HG03558 (cell line): ENCODE measurements around the gene SCAPER.
"Not testable (repeated sequence)": the region's sequence is repeated elsewhere in the genome, so short reads cannot be mapped to it uniquely, and the experiment has no call there.

ENCODE experiments used
- ATAC-seq: cut with Tn5 transposase; IDR thresholded peaks from one replicate; pipeline ENCODE4 v1.9.1; 2021; ENCODE audit warnings: moderate number of reproducible peaks; ENCODE audit not compliant: unreplicated experiment; ENCODE audit errors: extremely low read depth

Gene SCAPER

GRCh38 chr15:76503804-76504203, 401.3 kb downstream of the SCAPER start:
- no peak for ATAC-seq

- no peak for ATAC-seq
Observed at GRCh38 chr15:76503121-76503520, 402.0 kb downstream of the SCAPER start.

DNA sequence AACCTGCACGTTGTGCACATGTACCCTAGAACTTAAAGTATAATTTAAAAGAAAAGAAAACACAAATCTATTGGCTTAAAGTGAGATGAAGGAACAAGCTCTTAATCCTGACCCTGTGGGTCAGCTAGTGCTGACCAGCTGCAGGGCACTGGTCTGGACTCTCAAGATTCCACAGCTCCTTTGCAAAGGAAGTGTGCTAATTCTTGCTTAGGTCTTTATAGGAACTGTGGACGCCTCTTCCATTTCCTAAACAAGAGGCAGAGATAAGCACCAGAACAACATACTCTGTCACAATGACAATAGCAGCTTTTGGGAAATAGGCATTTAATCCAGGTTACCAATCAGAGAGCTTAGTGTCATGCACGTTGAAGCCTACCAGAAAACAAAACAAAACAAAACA, 402.5 kb downstream of the SCAPER start:
- ATAC-seq: no peak

DNA sequence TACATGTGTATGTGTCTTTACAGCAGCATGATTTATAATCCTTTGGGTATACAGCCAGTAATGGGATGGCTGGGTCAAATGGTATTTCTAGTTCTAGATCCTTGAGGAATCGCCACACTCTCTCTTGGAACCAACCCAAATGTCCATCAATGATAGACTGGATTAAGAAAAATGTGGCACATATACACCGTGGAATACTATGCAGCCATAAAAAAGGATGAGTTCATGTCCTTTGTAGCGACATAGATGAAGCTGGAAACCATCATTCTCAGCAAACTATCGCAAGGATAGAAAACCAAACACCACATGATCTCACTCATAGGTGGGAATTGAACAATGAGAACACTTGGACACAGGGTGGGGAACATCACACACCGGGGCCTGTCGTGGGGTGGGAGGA, 403.0 kb downstream of the SCAPER start:
- not testable (repeated sequence) for ATAC-seq

DNA sequence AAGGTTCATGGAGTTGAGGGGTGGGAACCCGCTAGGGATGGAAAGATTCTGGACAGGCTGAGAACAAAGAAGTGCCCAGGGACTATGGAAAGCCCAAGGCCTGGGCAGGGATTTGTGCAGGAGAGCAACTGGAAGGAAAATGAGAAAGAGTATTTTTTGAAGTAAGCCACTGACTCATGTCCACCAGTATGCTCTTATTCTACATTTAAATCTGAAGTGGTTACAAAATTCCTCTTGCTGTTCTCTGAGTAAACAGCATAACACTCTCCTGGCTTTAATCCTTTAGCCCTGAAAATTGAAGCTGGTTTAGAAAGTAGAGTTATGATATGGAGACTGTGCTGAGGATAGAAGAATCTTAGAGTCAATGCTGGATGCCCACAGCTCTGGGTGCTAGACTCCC, 403.4 kb downstream of the SCAPER start:
- no peak for ATAC-seq

DNA sequence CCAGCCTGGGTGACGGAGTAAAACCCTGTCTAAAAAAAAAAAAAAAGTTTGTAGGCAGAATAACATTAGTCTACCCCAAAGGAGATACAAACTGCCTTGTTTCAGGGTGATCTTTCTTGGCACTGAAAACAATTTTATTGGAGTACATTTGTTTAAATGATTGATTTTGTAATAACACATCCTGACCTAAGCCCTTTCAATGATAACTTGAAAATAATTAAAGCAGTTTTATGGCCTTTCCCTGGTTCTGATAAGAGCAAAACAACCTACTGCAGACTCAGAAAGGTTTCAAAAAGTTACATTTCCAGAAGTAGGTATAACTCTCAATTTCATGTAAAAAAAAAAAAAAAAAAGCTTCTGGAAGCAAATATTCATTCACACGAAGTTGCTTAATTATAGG, 404.1 kb downstream of the SCAPER start:
- ATAC-seq: no peak

GRCh38 chr15:76495487-76495886, 409.7 kb downstream of the SCAPER start:
- no peak for ATAC-seq

- no peak for ATAC-seq
Observed at GRCh38 chr15:76492538-76492937, 412.6 kb downstream of the SCAPER start.

DNA sequence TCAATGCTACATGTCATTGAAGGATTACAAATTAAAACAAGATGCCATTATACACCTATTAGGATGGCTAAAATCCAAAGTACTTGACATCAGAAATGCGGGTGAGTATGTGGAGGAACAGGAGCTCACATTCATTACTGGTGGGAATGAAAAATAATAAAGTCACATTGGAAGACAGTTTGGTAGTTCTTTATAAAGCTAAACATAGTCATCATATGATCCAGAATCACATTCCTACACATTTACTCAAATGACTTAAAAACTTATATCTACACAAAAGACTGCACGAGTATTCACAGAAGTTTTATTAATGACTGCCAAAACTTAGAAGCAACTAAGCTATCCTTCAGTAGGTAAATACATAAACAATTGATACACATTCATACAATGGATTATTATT, 421.4 kb downstream of the SCAPER start:
- ATAC-seq: no peak

- no peak for ATAC-seq
Observed at GRCh38 chr15:76483018-76483417, 422.1 kb downstream of the SCAPER start.

- ATAC-seq: no peak
Observed at GRCh38 chr15:76480267-76480666, 424.9 kb downstream of the SCAPER start.

- no peak for ATAC-seq
Observed at GRCh38 chr15:76470691-76471090, 434.4 kb downstream of the SCAPER start.

DNA sequence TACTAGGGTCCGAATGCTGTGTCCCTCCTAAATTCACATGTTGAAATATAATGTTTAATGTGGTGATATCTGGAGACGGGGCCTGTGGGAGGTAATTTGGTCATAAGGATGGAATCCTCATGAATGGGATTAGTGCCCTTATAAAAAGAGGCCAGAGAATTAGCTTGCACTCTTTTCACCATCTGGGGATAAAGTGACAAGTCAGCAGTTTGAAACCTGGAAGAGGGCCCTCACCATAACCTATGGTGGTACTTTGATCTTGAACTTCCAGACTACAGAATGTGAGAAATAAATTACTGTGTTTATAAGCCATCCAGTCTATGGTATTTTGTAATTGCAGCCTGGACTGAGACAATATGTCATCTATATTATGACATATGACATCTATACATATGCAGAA, 436.4 kb downstream of the SCAPER start:
- ATAC-seq: no peak

- no peak for ATAC-seq
Observed at GRCh38 chr15:76467136-76467535, 438.0 kb downstream of the SCAPER start.

DNA sequence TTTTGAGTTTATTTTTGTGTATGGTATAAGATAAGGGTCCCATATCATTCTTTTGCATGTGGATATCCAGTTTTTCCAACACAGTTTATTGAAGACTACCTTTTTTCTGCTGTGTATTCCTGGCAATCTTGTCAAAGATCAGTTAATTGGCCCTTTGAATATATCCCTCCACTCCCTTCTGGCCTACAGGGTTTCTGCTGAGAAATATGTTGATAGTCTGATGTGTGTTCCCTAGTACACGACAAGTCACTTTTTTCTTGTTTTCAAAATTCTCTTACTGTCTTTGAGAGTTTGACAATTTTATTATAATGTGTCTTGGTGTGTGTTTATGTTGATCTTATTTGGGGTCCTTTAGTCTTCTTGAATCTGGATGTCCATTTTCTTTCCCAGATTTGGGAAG, 439.4 kb downstream of the SCAPER start:
- no peak for ATAC-seq

DNA sequence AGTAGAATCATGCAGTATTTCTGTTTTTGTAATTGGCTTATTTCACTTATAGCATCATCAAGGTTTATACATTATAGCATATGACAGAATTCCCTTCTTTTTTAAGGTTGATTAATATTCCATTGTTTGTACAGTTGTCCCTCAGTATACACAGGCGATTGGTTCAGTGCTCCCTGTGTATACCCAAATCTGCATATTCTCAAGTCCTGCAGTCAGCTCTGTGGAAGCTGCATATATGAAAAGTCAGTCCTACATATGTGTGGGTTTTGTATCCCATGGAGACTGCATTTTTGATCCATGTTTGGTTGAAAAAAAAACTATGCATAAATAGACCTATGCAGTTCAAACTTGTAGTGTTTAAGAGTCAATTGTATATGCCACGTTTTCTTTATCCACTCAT, 440.9 kb downstream of the SCAPER start:
- ATAC-seq: no peak

- no peak for ATAC-seq
Observed at GRCh38 chr15:76460871-76461270, 444.3 kb downstream of the SCAPER start.

GRCh38 chr15:76460347-76460746, 444.8 kb downstream of the SCAPER start:
- no peak for ATAC-seq

GRCh38 chr15:76451540-76451939, 453.6 kb downstream of the SCAPER start:
- no peak for ATAC-seq

DNA sequence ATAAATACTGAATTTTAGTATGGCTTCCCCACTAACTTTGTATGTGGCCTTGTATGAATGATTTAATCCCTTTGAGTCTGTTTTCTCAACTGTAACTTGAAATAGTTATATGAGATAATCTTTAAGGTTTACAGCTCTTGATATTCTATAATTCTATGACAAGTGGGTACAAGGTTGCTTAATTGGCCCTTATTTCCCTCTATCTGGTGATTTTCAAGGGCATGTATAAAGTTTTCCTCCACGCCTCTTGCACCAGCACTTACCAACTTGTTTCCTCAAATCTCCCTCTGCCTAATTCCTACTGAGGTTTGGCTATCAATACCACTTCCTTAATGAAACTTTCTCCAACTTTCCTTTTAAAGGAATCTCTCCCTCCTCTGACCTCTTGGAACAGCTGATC, 455.7 kb downstream of the SCAPER start:
- no peak for ATAC-seq

DNA sequence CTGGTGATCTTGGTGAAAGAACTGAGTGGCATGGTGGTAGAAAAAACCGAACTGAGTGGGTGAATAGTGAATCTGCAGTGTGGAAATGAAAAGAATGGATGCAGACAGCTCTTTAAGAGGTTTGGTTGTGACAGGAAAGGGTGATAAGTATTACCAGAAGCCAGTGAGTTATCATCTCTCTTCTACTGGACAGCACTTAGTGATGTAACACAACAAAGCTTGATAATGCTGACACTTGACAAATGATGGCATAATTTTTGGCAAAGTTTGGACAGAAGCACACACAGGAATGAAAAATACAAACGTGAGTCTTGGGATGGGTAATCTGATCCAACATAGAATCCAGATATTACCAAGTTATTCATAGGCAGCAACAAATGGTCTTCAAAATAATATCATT, 456.4 kb downstream of the SCAPER start:
- ATAC-seq: no peak

DNA sequence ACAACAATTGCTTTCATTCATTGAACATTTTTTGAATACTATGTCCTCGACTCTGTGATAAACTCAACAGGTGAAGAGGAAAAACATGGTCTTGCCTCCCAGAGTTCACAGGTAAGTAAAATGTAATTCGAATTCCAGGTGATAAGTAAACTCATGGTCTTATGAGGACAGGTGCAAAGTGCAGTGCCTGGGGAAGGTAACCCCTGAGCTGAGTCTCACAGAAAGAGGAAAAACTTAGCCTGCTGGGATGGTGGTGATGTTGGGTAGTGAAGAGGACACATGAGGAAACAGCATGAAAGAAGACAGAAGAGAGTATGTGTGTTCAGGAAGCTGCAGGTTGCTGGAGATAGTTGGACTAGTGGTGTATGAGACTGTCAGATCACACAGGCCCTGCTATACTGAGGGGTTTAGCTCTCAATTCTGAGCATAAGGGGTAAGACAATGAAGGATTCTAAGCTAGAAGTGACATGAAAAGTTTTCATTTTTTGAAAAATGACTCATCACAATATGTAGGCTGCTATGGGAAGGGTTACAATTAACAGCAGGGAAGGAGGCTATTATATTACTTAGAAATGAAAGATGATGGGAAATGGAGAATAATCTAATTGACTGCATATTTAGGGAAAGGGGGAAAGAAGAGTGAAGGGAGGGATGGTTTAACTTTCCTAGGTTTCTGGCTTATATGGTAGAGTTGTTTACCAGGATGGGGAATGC, 457.3 kb downstream of the SCAPER start:
- no peak for ATAC-seq

GRCh38 chr15:76440441-76440840, 464.7 kb downstream of the SCAPER start:
- ATAC-seq: no peak
